H1 (cell line): ENCODE measurements around the gene ITSN1. TPM values are rescaled to one million over a fixed set of nuclear protein-coding genes. Genes with fewer than 3 reads are reported as not detected.
A peak's percentile ranks its signal among the peaks of the same experiment; 100 is the strongest.

Source experiments
- CTCF ChIA-PET: fragments of 300-600 bp; sonication (Branson Sonifier 250); formaldehyde crosslinking; loops from one replicate; lab custom pipeline; 2021; ENCODE audit not compliant: partially characterized antibody; lab: Charles Lee
- POLR2A ChIA-PET: fragments of 300-600 bp; sonication (Branson Sonifier 250); formaldehyde crosslinking; loops from one replicate; lab custom pipeline; 2021; ENCODE audit warnings: inconsistent platforms; ENCODE audit not compliant: partially characterized antibody; lab: Charles Lee
- DNase-seq, 2 experiments: peaks; one replicate each; pipeline versions ENCODE4 v3.0.0 to v3.0.0-alpha.2; 2010 to 2022; ENCODE audit warnings: low spot score in 2 of 2, low read depth in 1 of 2, mixed read lengths in 1 of 2
- FAIRE-seq: peaks from 2 replicates; lab custom pipeline; 2011; peaks lifted over from hg19 to GRCh38; lab: Jason Lieb, UNC
- H2AFZ ChIP-seq: 2 replicates; pipeline ENCODE4 v1.8.1; 2012; ENCODE audit warnings: low read length, inconsistent platforms
- H2AK5ac ChIP-seq: 2 replicates; pipeline ENCODE4 v1.6.1; 2013; ENCODE audit warnings: low read depth, low read length
- H2BK120ac ChIP-seq: replicated peaks from 2 replicates; pipeline ENCODE3; 2013; ENCODE audit warnings: low read depth, low read length, inconsistent platforms
- H2BK12ac ChIP-seq: 2 replicates; pipeline ENCODE4 v1.6.1; 2013; ENCODE audit warnings: low read depth, low read length
- H2BK15ac ChIP-seq: 2 replicates; pipeline ENCODE4 v1.6.1; 2013; ENCODE audit warnings: low read length
- H2BK20ac ChIP-seq: 2 replicates; pipeline ENCODE4 v1.6.1; 2013; ENCODE audit warnings: low read length
- H2BK5ac ChIP-seq: 2 replicates; pipeline ENCODE4 v1.6.1; 2013; ENCODE audit warnings: low read depth, low read length
- H3K14ac ChIP-seq: 2 replicates; pipeline ENCODE4 v1.6.1; 2013; ENCODE audit warnings: inconsistent platforms; ENCODE audit not compliant: insufficient read length
- H3K18ac ChIP-seq: 2 replicates; pipeline ENCODE4 v1.6.1; 2013; ENCODE audit warnings: low read length; ENCODE audit errors: extremely low read depth
- H3K23ac ChIP-seq: 2 replicates; pipeline ENCODE4 v1.6.1; 2013; ENCODE audit warnings: inconsistent platforms; ENCODE audit not compliant: insufficient read length
- H3K23me2 ChIP-seq: 2 replicates; pipeline ENCODE4 v1.6.1; 2013; ENCODE audit warnings: low read depth, low read length
- H3K27ac ChIP-seq: 2 replicates; pipeline ENCODE4 v1.6.1; 2011; ENCODE audit warnings: low read depth, low read length, inconsistent platforms
- H3K27me3 ChIP-seq, 4 experiments: replicated peaks in 1 of 4; 1 replicate in 1 of 4; 2 replicates in 3 of 4; pipeline versions ENCODE4 v1.6.1 to v1.8.1; 2011 to 2013; ENCODE audit warnings: low read length in 3 of 4, mild to moderate bottlenecking in 3 of 4, inconsistent platforms in 2 of 4, mixed read lengths in 2 of 4, moderate library complexity in 1 of 4; ENCODE audit not compliant: control insufficient read depth in 3 of 4, insufficient read depth in 3 of 4; ENCODE audit errors: extremely low read depth in 1 of 4
- H3K36me3 ChIP-seq, 4 experiments: 2 replicates each; pipeline versions ENCODE4 v1.6.1 to v1.8.1; 2011 to 2013; ENCODE audit warnings: mild to moderate bottlenecking in 4 of 4, low read length in 3 of 4, moderate library complexity in 2 of 4, control low read depth in 1 of 4, inconsistent platforms in 1 of 4; ENCODE audit not compliant: insufficient read depth in 4 of 4, control insufficient read depth in 2 of 4
- H3K4ac ChIP-seq: replicated peaks from 2 replicates; pipeline ENCODE3; 2013; ENCODE audit warnings: low read length, low read depth, mixed read lengths, inconsistent platforms; ENCODE audit not compliant: insufficient read length
- H3K4me1 ChIP-seq, 4 experiments: replicated peaks in 1 of 4; 1 replicate in 1 of 4; 2 replicates in 3 of 4; pipeline versions ENCODE4 v1.6.1 to v1.8.1; 2011 to 2013; ENCODE audit warnings: low read length in 3 of 4, inconsistent platforms in 2 of 4, mixed read lengths in 1 of 4; ENCODE audit not compliant: insufficient read depth in 4 of 4, control insufficient read depth in 3 of 4
- H3K4me2 ChIP-seq, 2 experiments: 2 replicates each; pipeline versions ENCODE4 v1.6.1 to v1.8.1; 2011 to 2013; ENCODE audit warnings: low read depth in 2 of 2, low read length in 2 of 2, control low read depth in 1 of 2, inconsistent platforms in 1 of 2, mild to moderate bottlenecking in 1 of 2; ENCODE audit not compliant: insufficient read depth in 1 of 2
- H3K4me3 ChIP-seq, 4 experiments: fragments of 200-600, 300-600 bp in 1 of 4; sonication (generic), shearing (Covaris generic), sonication (Bioruptor Twin) in 1 of 4; 2 replicates each; pipeline versions ENCODE4 v1.5.1 to v1.8.1; 2011 to 2016; ENCODE audit warnings: low read length in 4 of 4, low read depth in 3 of 4, control low read depth in 2 of 4, inconsistent platforms in 2 of 4, mild to moderate bottlenecking in 2 of 4, mixed read lengths in 1 of 4, moderate library complexity in 1 of 4; ENCODE audit not compliant: insufficient read depth in 2 of 4; ENCODE audit errors: extremely low read depth in 1 of 4
- H3K56ac ChIP-seq: replicated peaks from 2 replicates; pipeline ENCODE3; 2013; ENCODE audit warnings: low read depth, mild to moderate bottlenecking, mixed read lengths, low read length, inconsistent platforms; ENCODE audit not compliant: insufficient read length
- H3K79me1 ChIP-seq: 2 replicates; pipeline ENCODE4 v1.6.1; 2013; ENCODE audit warnings: low read depth, low read length, control low read depth
- H3K79me2 ChIP-seq, 2 experiments: 2 replicates each; pipeline versions ENCODE4 v1.6.1 to v1.8.1; 2012 to 2013; ENCODE audit warnings: low read length in 2 of 2, mild to moderate bottlenecking in 2 of 2, inconsistent platforms in 1 of 2; ENCODE audit not compliant: insufficient read depth in 2 of 2, control insufficient read depth in 1 of 2
- H3K9ac ChIP-seq, 4 experiments: replicated peaks in 1 of 4; 1 replicate in 1 of 4; 2 replicates in 3 of 4; pipeline versions ENCODE4 v1.6.1 to v1.8.1; 2011 to 2013; ENCODE audit warnings: low read depth in 3 of 4, low read length in 3 of 4, control low read depth in 2 of 4, mild to moderate bottlenecking in 2 of 4, moderate library complexity in 2 of 4, inconsistent platforms in 1 of 4; ENCODE audit errors: extremely low read depth in 1 of 4
- H3K9me3 ChIP-seq, 2 experiments: 2 replicates each; pipeline versions ENCODE4 v1.6.1 to v1.8.1; 2012 to 2013; ENCODE audit warnings: mild to moderate bottlenecking in 2 of 2, moderate library complexity in 2 of 2, control low read depth in 1 of 2, inconsistent platforms in 1 of 2, low read depth in 1 of 2, low read length in 1 of 2, mixed read lengths in 1 of 2; ENCODE audit not compliant: insufficient read depth in 2 of 2
- H4K20me1 ChIP-seq, 2 experiments: replicated peaks in 1 of 2; 2 replicates each; pipeline versions ENCODE3 to v1.8.1; 2011 to 2013; ENCODE audit warnings: inconsistent platforms in 2 of 2, low read length in 2 of 2, mild to moderate bottlenecking in 1 of 2; ENCODE audit not compliant: insufficient read depth in 2 of 2, control insufficient read depth in 1 of 2
- H4K5ac ChIP-seq: 2 replicates; pipeline ENCODE4 v1.6.1; 2013; ENCODE audit warnings: low read length, low read depth, mixed read lengths, inconsistent platforms; ENCODE audit not compliant: insufficient read length
- H4K8ac ChIP-seq: 2 replicates; pipeline ENCODE4 v1.8.0; 2013; ENCODE audit warnings: mild to moderate bottlenecking, moderate library complexity, low read length, inconsistent platforms; ENCODE audit not compliant: insufficient read depth; ENCODE audit errors: extremely low read depth
- H4K91ac ChIP-seq: replicated peaks from 2 replicates; pipeline ENCODE3; 2013; ENCODE audit warnings: low read length, mixed read lengths, inconsistent platforms; ENCODE audit not compliant: insufficient read length
- MAFK ChIP-seq: IDR thresholded peaks from 2 replicates; pipeline ENCODE4 v1.6.1; 2012; ENCODE audit warnings: low read depth, mild to moderate bottlenecking, improper control_type of control experiment, low read length
- ZNF274 ChIP-seq: IDR thresholded peaks from 2 replicates; pipeline ENCODE4 v1.7.0; 2012; ENCODE audit warnings: low read length, borderline replicate concordance; ENCODE audit errors: extremely low read depth
- WGBS, 2 experiments: shearing (Covaris generic) in 1 of 2; methylation state at CpG; one replicate each; pipeline versions ENCODE4 v1.1.6 to v1.1.7; 2013 to 2015; ENCODE audit warnings: low lambda C conversion rate in 2 of 2, mixed read lengths in 2 of 2, inconsistent platforms in 1 of 2, low coverage in 1 of 2, missing lambda C conversion rate in 1 of 2; ENCODE audit not compliant: insufficient replicate concordance in 2 of 2, insufficient coverage in 1 of 2, insufficient read length in 1 of 2; ENCODE audit errors: extremely low coverage in 1 of 2, missing lambda C conversion rate in 1 of 2; 5-methylcytosine and 5-hydroxymethylcytosine counted together
- polyA plus RNA-seq, 7 experiments: library from polyadenylated mRNA; depleted of rRNA in 3 of 7; stranded (reverse) in 5 of 7; unstranded in 2 of 7; fragments of >200 nt in 5 of 7; fragments of 200-250 nt in 2 of 7; gene quantifications; 1 replicate in 5 of 7; 2 replicates in 1 of 7; 4 replicates in 1 of 7; pipeline versions ENCODE4 v1.2.1 to v1.2.3, GENCODE V29; 2011 to 2013; ENCODE audit warnings: missing spikeins in 2 of 7, mixed read lengths in 2 of 7
- total RNA-seq: library from RNA; stranded (reverse); fragmentation: NEBNext Ultra II Directional; extraction: Animal tissue kit (Norgen Biotek cat#: 25700); gene quantifications from 2 replicates; pipeline ENCODE4 v1.2.1, GENCODE V29; 2021

ITSN1 gene
- total and polyA plus RNA-seq, 2 of the 8 experiments (the other 6 are each of a cell fraction or from before 2014, with no cell fraction given), result 60.8 to 78.1 TPM

- WGBS, 2 experiments, result 90% methylated on average over 2 of the region's 2 CpGs; no CpG with 5 or more reads in 1 of the 2 experiments
- Histone ChIP-seq H3K4me1 (no peaks in the 10 kb centered on the region), H2BK12ac (no peak overlapping the region), H3K79me1 (no peaks in the 10 kb centered on the region), H3K9me3 (no peaks in the 10 kb centered on the region), H2AFZ (no peak overlapping the region), H4K20me1 (peaks cover 2 to 4% of the 10 kb centered on the region in 2 experiments), H3K4me2 (no peak overlapping the region), H2BK15ac (no peak overlapping the region), H3K9ac (no peak overlapping the region), H4K5ac (no peak overlapping the region), H3K4ac (no peak overlapping the region), H3K36me3 (peaks cover 2 to 21% (median 8%) of the 10 kb centered on the region in 4 experiments; a peak in 5 of 8 replicates), H3K18ac (no peak overlapping the region), H2BK5ac (no peak overlapping the region), H3K27ac (no peak overlapping the region), H3K23me2 (no peaks in the 10 kb centered on the region), H3K56ac (no peak overlapping the region), H3K27me3 (no peaks in the 10 kb centered on the region), H3K4me3 (no peak overlapping the region), H2BK120ac (no peak overlapping the region), H2BK20ac (no peak overlapping the region), H3K79me2 (no peaks in the 10 kb centered on the region), H2AK5ac (no peak overlapping the region), H4K91ac (no peak overlapping the region), H3K14ac (no peak overlapping the region), H4K8ac (no peak overlapping the region), H3K23ac (no peak overlapping the region)
- TF ChIP-seq ZNF274 (no peak), MAFK (peak; percentile 28; the same call in 1 of the 2 replicates)
- FAIRE-seq (no peak), DNase-seq (no peak)
- ChIA-PET CTCF (no interaction called here), POLR2A (no interaction called here)
Observed at GRCh38 chr21:33752260-33752659, 110.0 kb downstream of the ITSN1 start.
